Natural killer cell (primary cell): Measurements from ENCODE around the gene RAD54L2. TPM values are rescaled to one million over a fixed set of nuclear protein-coding genes. Genes with fewer than 3 reads are reported as not detected.

ENCODE experiments used
- ATAC-seq, 3 donors: fragments of 150-1000 bp in 2 of 3; fragments of 200-7000 bp in 1 of 3; cut with Tn5 transposase; 1 replicate in 1 of 3; 2 replicates in 2 of 3; pipeline ENCODE4 v1.10.0; 2021; ENCODE audit warnings: mild to moderate bottlenecking in 2 of 3, moderate library complexity in 2 of 3
- DNase-seq, 2 donors: peaks; one replicate each; pipeline versions ENCODE4 v3.0.0 to v3.0.0-alpha.2; 2013 to 2021; ENCODE audit warnings: mixed read lengths in 1 of 2
- H3K27ac ChIP-seq: one replicate; pipeline ENCODE4 v1.5.1; 2013; ENCODE audit warnings: mild to moderate bottlenecking, low read length
- H3K27me3 ChIP-seq: one replicate; pipeline ENCODE4 v1.6.1; 2013; ENCODE audit warnings: low read length; ENCODE audit not compliant: control insufficient read depth, insufficient read depth
- H3K36me3 ChIP-seq: one replicate; pipeline ENCODE4 v1.6.1; 2013; ENCODE audit warnings: low read length; ENCODE audit not compliant: control insufficient read depth, insufficient read depth
- H3K4me1 ChIP-seq: one replicate; pipeline ENCODE4 v1.6.1; 2013; ENCODE audit warnings: low read length; ENCODE audit not compliant: control insufficient read depth, insufficient read depth
- H3K4me3 ChIP-seq: one replicate; pipeline ENCODE4 v1.5.1; 2013; ENCODE audit warnings: low read length
- H3K9me3 ChIP-seq: one replicate; pipeline ENCODE4 v1.6.1; 2013; ENCODE audit warnings: low read length; ENCODE audit not compliant: control insufficient read depth, insufficient read depth
- H3K27ac Mint-ChIP-seq, 2 donors: one replicate each; pipeline ENCODE4 v1.8.0; 2022; ENCODE audit warnings: mild to moderate bottlenecking in 2 of 2, mixed read lengths in 2 of 2, moderate library complexity in 1 of 2
- H3K27me3 Mint-ChIP-seq, 2 donors: one replicate each; pipeline ENCODE4 v1.8.0; 2022; ENCODE audit warnings: low read depth in 2 of 2, mixed read lengths in 2 of 2
- H3K36me3 Mint-ChIP-seq: one replicate; pipeline ENCODE4 v1.8.0; 2022; ENCODE audit warnings: mixed read lengths
- H3K4me1 Mint-ChIP-seq, 2 donors: one replicate each; pipeline ENCODE4 v1.8.0; 2022; ENCODE audit warnings: mixed read lengths in 2 of 2
- H3K4me3 Mint-ChIP-seq: one replicate; pipeline ENCODE4 v1.8.0; 2022; ENCODE audit warnings: mild to moderate bottlenecking, moderate library complexity, mixed read lengths
- H3K9me3 Mint-ChIP-seq, 2 donors: one replicate each; pipeline ENCODE4 v1.8.0; 2022; ENCODE audit warnings: mixed read lengths in 2 of 2
- CTCF ChIP-seq: fragments of 200-600 bp; IDR thresholded peaks from one replicate; pipeline ENCODE4 v1.8.0; 2022; ENCODE audit warnings: antibody characterized with exemption
- WGBS: methylation state at CpG from one replicate; pipeline ENCODE4 v1.1.7; 2013; ENCODE audit warnings: missing lambda C conversion rate; ENCODE audit not compliant: insufficient coverage; 5-methylcytosine and 5-hydroxymethylcytosine counted together
- intact Hi-C: fragments of 100-400 bp; cut with micrococcal nuclease; formaldehyde crosslinking; loops from one replicate; pipeline ENCODE4 v1.14.2; 2022
- total RNA-seq, 4 donors: library from RNA; stranded (reverse); fragments of 120-200 nt in 1 of 4; gene quantifications; one replicate each; pipeline versions ENCODE4 v1.2.3 to v1.2.4, GENCODE V29; 2013 to 2022

The RAD54L2 gene
- total RNA-seq, 3 donors from 2014 or later (not counting 1 experiment from before 2014, with no cell fraction given), result 49.7 to 59.1 (median 57.9) TPM

GRCh38 chr3:51585197-51585596 lies 46.7 kb downstream of the RAD54L2 start:
- ATAC-seq, result no peak

GRCh38 chr3:51585871-51586270 lies 47.4 kb downstream of the RAD54L2 start:
- H3K27ac Mint-ChIP-seq, result no peak overlapping the region
- ATAC-seq (no peak), DNase-seq (no peak)
- no peak overlapping the region for H3K4me3 Mint-ChIP-seq
- peaks cover 6% of the 10 kb centered on the region for H3K36me3 ChIP-seq
- intact Hi-C loops, result no loop called here
- no peaks in the 10 kb centered on the region for H3K4me1 ChIP-seq
- no peak for TF ChIP-seq CTCF
- H3K9me3 ChIP-seq, result no peaks in the 10 kb centered on the region
- H3K27me3 Mint-ChIP-seq, result no peaks in the 10 kb centered on the region
- no peaks in the 10 kb centered on the region for H3K9me3 Mint-ChIP-seq
- no peak overlapping the region for H3K4me3 ChIP-seq
- no peaks in the 10 kb centered on the region for H3K27me3 ChIP-seq
- WGBS, result no CpG with 5 or more reads among the region's 3 CpGs
- H3K36me3 Mint-ChIP-seq, result peaks cover 1% of the 10 kb centered on the region
- peaks cover 20 to 28% of the 10 kb centered on the region in 2 donors for H3K4me1 Mint-ChIP-seq
- no peak overlapping the region for H3K27ac ChIP-seq

More at GRCh38 chr3:51585197-51585596, 46.7 kb downstream of the RAD54L2 start:
- H3K4me3 Mint-ChIP-seq, result no peak overlapping the region
- Histone ChIP-seq H3K9me3 (no peaks in the 10 kb centered on the region), H3K36me3 (no peaks in the 10 kb centered on the region), H3K27ac (no peak overlapping the region), H3K4me1 (no peaks in the 10 kb centered on the region), H3K27me3 (no peaks in the 10 kb centered on the region), H3K4me3 (no peak overlapping the region)
- H3K9me3 Mint-ChIP-seq, result no peaks in the 10 kb centered on the region
- peaks cover 19 to 27% of the 10 kb centered on the region in 2 donors for H3K4me1 Mint-ChIP-seq
- WGBS, result 98% methylated on average over 3 of the region's 4 CpGs
- TF ChIP-seq CTCF, result no peak
- H3K27ac Mint-ChIP-seq, result no peak overlapping the region
- intact Hi-C loops, result no loop called here
- H3K36me3 Mint-ChIP-seq, result no peaks in the 10 kb centered on the region
- DNase-seq, result no peak
- H3K27me3 Mint-ChIP-seq, result no peaks in the 10 kb centered on the region

Other genes starting within 250 kb of the RAD54L2 start
- 10 to 100 TPM; 51.7 to 58.6 (median 58.3) TPM for gene MANF, start 153.4 kb upstream of the RAD54L2 start, total RNA-seq
- 10 to 100 TPM; 23.7 to 29.0 (median 28.6) TPM for gene RBM15B, start 147.4 kb upstream of the RAD54L2 start, total RNA-seq
- gene DCAF1, start 38.7 kb upstream of the RAD54L2 start, total RNA-seq, result 10 to 100 TPM; 21.8 to 26.9 (median 23.4) TPM
- gene TEX264, start 132.5 kb downstream of the RAD54L2 start, total RNA-seq, result 10 to 100 TPM; 41.1 to 46.8 (median 45.4) TPM
- gene GRM2, start 168.3 kb downstream of the RAD54L2 start, total RNA-seq, result 1 to 10 TPM; 5.6 to 8.0 (median 7.4) TPM
- gene IQCF6, start 240.5 kb downstream of the RAD54L2 start, total RNA-seq, result not detected